DND-41 (cell line): ENCODE measurements around the gene UIMC1.

Experiments
- ATAC-seq: fragments of 200-7000 bp; cut with Tn5 transposase; 3 replicates; pipeline ENCODE4 v1.9.1; 2021; ENCODE audit warnings: low read depth; ENCODE audit not compliant: insufficient read depth
- DNase-seq: peaks from one replicate; pipeline ENCODE4 v3.0.0-alpha.2; 2020
- H2AFZ ChIP-seq: 2 replicates; pipeline ENCODE4 v1.6.0; 2012; ENCODE audit warnings: low read depth, low read length
- H3K27ac ChIP-seq: 2 replicates; pipeline ENCODE4 v1.5.1; 2012; ENCODE audit warnings: low read length, inconsistent platforms
- H3K27me3 ChIP-seq: fragments of 200-600 bp; sonication (generic); 2 replicates; pipeline ENCODE4 v1.6.0; 2012; ENCODE audit warnings: low read length, mild to moderate bottlenecking, inconsistent platforms; ENCODE audit not compliant: insufficient read depth, poor library complexity
- H3K36me3 ChIP-seq: 2 replicates; pipeline ENCODE4 v1.5.1; 2012; ENCODE audit warnings: low read length, inconsistent platforms; ENCODE audit not compliant: insufficient read depth
- H3K4me1 ChIP-seq: 2 replicates; pipeline ENCODE4 v1.5.1; 2012; ENCODE audit warnings: mild to moderate bottlenecking, low read length; ENCODE audit not compliant: insufficient read depth
- H3K4me2 ChIP-seq: 2 replicates; pipeline ENCODE4 v1.6.0; 2012; ENCODE audit warnings: mild to moderate bottlenecking, moderate library complexity, low read length, inconsistent platforms; ENCODE audit not compliant: insufficient read depth
- H3K4me3 ChIP-seq, 2 experiments: fragments of 200-600 bp in 1 of 2; shearing (Covaris generic) in 1 of 2; 2 replicates each; pipeline ENCODE4 v1.5.1; 2012 to 2016; ENCODE audit warnings: inconsistent platforms in 2 of 2, low read length in 2 of 2, mild to moderate bottlenecking in 2 of 2, low read depth in 1 of 2, moderate library complexity in 1 of 2
- H3K79me2 ChIP-seq: 2 replicates; pipeline ENCODE4 v1.6.0; 2012; ENCODE audit warnings: low read length, inconsistent platforms; ENCODE audit not compliant: insufficient read depth
- H3K9ac ChIP-seq: 2 replicates; pipeline ENCODE4 v1.6.0; 2012; ENCODE audit warnings: low read depth, mild to moderate bottlenecking, inconsistent platforms, low read length, moderate library complexity
- H3K9me3 ChIP-seq: 2 replicates; pipeline ENCODE4 v1.5.1; 2012; ENCODE audit warnings: low read length, moderate library complexity, mild to moderate bottlenecking, inconsistent platforms; ENCODE audit not compliant: insufficient read depth, severe bottlenecking
- H4K20me1 ChIP-seq: 2 replicates; pipeline ENCODE4 v1.6.0; 2012; ENCODE audit warnings: low read length; ENCODE audit not compliant: insufficient read depth
- EZH2 ChIP-seq: IDR thresholded peaks from 3 replicates; pipeline ENCODE4 v1.6.1; 2012; ENCODE audit warnings: borderline replicate concordance, low read depth, mild to moderate bottlenecking, moderate library complexity, low read length, inconsistent platforms; ENCODE audit not compliant: severe bottlenecking
- TF ChIP-seq, protein P1 (sequence below): IDR thresholded peaks from 2 replicates; pipeline ENCODE4 v1.5.1; 2012; ENCODE audit warnings: borderline replicate concordance, low read length, moderate library complexity, mild to moderate bottlenecking; ENCODE audit not compliant: poor library complexity, severe bottlenecking; ENCODE audit errors: extremely low read depth

The UIMC1 gene

GRCh38 chr5:177015156-177015555, 8.6 kb upstream of the UIMC1 start:
- Histone ChIP-seq H2AFZ (no peak overlapping the region), H3K36me3 (no peaks in the 10 kb centered on the region), H3K9me3 (no peaks in the 10 kb centered on the region), H3K27ac (no peak overlapping the region), H3K4me3 (no peak overlapping the region), H3K9ac (no peak overlapping the region), H3K79me2 (peaks cover 3% of the 10 kb centered on the region; the same call in 1 of the 2 replicates), H3K4me1 (no peaks in the 10 kb centered on the region), H3K4me2 (no peak overlapping the region), H3K27me3 (no peaks in the 10 kb centered on the region), H4K20me1 (no peaks in the 10 kb centered on the region)
- DNase-seq (no peak), ATAC-seq (no peak)
- no peak for TF ChIP-seq EZH2
- TF ChIP-seq, protein P1, sequence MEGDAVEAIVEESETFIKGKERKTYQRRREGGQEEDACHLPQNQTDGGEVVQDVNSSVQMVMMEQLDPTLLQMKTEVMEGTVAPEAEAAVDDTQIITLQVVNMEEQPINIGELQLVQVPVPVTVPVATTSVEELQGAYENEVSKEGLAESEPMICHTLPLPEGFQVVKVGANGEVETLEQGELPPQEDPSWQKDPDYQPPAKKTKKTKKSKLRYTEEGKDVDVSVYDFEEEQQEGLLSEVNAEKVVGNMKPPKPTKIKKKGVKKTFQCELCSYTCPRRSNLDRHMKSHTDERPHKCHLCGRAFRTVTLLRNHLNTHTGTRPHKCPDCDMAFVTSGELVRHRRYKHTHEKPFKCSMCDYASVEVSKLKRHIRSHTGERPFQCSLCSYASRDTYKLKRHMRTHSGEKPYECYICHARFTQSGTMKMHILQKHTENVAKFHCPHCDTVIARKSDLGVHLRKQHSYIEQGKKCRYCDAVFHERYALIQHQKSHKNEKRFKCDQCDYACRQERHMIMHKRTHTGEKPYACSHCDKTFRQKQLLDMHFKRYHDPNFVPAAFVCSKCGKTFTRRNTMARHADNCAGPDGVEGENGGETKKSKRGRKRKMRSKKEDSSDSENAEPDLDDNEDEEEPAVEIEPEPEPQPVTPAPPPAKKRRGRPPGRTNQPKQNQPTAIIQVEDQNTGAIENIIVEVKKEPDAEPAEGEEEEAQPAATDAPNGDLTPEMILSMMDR, result no peak

- H3K9ac ChIP-seq, result no peak overlapping the region
- peaks cover 13% of the 10 kb centered on the region for H3K4me1 ChIP-seq
- H3K4me3 ChIP-seq, result no peak overlapping the region
- TF ChIP-seq EZH2, result no peak
- TF ChIP-seq, protein P1, result no peak
- H2AFZ ChIP-seq, result no peak overlapping the region
- ATAC-seq, result no peak
- no peaks in the 10 kb centered on the region for H3K9me3 ChIP-seq
- no peaks in the 10 kb centered on the region; the same call in 1 of the 2 replicates for H3K36me3 ChIP-seq
- H3K27me3 ChIP-seq, result no peaks in the 10 kb centered on the region
- peaks cover 5% of the 10 kb centered on the region for H4K20me1 ChIP-seq
- no peak overlapping the region for H3K4me2 ChIP-seq
- peaks cover 17% of the 10 kb centered on the region for H3K79me2 ChIP-seq
- DNase-seq, result no peak
- H3K27ac ChIP-seq, result no peak overlapping the region
These were observed 3.6 kb upstream of the UIMC1 start for GRCh38 chr5:177010153-177010552.

- Histone ChIP-seq H2AFZ (no peak overlapping the region), H3K27ac (no peak overlapping the region), H3K36me3 (peaks cover 6% of the 10 kb centered on the region; the same call in 1 of the 2 replicates), H3K4me3 (no peak overlapping the region), H3K79me2 (peaks cover 31% of the 10 kb centered on the region), H3K9ac (no peak overlapping the region), H3K9me3 (no peaks in the 10 kb centered on the region), H3K4me1 (peaks cover 28% of the 10 kb centered on the region), H3K27me3 (no peaks in the 10 kb centered on the region), H4K20me1 (peaks cover 19% of the 10 kb centered on the region), H3K4me2 (no peak overlapping the region)
- ATAC-seq (no peak), DNase-seq (no peak)
- TF ChIP-seq EZH2, result no peak
- TF ChIP-seq, protein P1, result no peak
These were observed 2.1 kb upstream of the UIMC1 start for GRCh38 chr5:177008716-177009115.
